Activated effector memory CD4-positive, alpha-beta T cell treated with Interleukin-2 at 50 U/mL for 16 hours (primary cell): ENCODE measurements around the gene TMED4.
"Not testable (repeated sequence)": the region's sequence is repeated elsewhere in the genome, so short reads cannot be mapped to it uniquely, and the experiment has no call there.

Experiments used
- DNase-seq: peaks from one replicate; pipeline ENCODE4 v3.0.0-alpha.2; 2020

TMED4 gene

GRCh38 chr7:44607141-44608068 lies 25.4 kb upstream of the TMED4 start:
- DNase-seq: no peak

DNA sequence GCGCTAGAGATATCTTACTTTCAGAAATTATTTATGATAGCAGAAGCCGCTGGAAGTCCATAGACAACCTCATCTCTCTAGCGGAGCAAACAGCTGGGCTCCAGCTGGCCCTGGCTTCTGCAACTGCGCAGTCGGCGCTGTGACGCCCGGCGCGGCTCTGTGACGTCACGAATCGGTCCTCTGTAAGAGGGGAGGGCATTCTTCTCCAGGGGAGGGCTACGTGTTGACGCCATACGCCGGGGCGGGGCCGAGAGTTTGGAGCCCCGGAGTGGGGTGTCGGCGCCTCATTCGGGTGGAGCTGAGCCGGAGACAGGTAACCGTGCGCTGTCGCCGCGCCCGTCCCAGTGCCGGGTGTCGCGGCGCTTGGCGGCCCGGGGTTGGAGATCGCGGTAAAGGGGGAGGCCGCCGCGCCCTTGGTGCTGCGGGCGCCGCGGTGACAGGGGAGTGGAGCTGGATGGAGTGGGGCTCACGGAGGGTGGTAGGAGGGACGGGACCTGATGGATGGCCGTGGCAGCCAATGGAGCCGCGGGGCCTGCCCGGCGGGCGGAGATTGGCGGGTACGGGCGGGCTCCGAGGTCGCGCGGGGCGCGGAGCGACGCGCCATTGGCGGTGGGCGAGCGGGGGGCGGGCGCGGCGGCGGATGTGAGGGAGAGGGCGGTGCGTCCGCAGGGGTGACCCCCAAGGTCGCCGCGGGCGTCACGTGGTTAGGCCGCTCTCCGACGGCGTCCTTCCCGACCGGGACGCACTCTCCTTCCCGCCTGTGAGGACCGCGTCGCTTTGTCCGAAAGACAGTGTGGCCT lies 24.5 kb upstream of the TMED4 start, which contains the start of gene OGDH:
Gene OGDH, plus strand, starts transcription at position 287 of the 800 bp plus-strand sequence. CDS start 17,717 bp downstream, outside the sequence.
- DNase-seq: peak; percentile 98

GRCh38 chr7:44604941-44605340 lies 22.9 kb upstream of the TMED4 start:
- DNase-seq: no peak

DNA sequence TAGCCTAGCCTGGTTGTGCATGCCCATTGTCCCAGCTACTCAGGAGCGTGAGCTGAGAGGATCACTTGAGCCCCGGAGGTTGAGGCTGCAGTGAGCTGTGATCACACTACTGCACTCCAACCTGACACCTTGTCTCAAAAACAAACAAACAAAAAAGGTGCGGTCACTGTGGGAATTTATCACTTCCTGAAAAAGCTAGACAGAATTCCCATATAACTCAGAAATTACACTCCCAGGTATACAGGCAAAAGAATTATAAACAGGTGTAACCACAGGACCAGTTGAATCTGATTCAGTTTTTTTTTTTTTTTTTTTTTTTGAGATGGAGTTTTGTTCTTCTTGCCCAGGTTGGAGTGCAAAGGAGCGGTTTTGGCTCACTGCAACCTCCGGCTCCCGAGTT lies 21.2 kb upstream of the TMED4 start:
- DNase-seq: no peak

DNA sequence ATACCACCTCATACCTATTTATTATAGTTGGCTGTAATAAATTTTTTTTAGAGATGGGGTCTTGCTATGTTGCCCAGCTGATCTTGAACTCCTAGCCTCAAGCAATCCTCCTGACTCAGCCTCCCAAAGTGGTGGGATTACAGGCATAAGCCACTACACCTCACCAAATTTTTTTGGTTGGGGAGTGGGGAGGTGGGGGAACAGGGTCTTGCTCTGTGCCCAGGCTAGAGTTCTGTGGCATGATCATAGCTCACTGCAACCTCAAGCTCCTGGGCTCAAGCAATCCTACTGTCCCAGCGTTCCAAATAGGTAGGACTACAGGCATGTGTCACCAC lies 20.5 kb upstream of the TMED4 start:
- no peak for DNase-seq

DNA sequence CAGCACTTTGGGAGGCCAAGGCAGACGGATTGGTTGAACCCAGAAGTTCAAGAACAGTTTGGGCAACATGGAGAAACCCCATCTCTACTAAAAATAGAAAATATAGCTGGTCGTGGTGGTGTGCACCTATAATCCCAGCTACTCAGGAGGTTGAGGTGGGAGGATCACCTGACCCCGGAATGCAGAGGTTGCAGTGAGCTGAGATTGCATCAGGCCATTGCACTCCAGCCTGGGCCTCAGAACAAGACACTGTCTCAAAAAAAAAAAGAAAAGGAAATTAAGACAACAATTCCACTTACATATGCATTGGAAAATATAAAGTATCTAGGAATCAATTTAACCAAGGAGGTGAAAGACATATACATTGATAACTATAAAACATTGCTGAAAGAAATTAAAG lies 17.2 kb upstream of the TMED4 start:
- no peak for DNase-seq

DNA sequence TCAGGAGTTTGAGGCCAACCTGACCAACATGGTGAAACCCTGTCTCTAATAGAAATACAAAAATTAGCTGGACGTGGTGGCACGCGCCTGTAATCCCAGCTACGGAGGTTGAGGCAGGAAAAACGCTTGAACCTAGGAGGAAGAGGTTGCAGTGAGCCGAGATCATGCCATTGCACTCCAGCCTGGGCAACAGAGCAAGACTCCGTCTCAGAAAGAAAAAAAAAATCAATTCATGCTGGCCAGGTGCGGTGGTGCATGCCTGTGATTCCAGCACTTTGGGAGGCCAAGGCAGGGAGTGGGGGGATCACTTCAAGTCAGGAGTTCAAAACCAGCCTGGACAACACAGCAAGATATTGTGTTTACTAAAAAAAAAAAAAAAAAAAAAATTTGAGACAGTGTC lies 15.2 kb upstream of the TMED4 start:
- DNase-seq: not testable (repeated sequence)

GRCh38 chr7:44595934-44596635 lies 14.1 kb upstream of the TMED4 start:
- no peak for DNase-seq

- DNase-seq: no peak
Observed at GRCh38 chr7:44590910-44591309, 8.9 kb upstream of the TMED4 start.

- peak; percentile 39 for DNase-seq
Observed at GRCh38 chr7:44587843-44588711, 6.0 kb upstream of the TMED4 start.

GRCh38 chr7:44583146-44583865 lies 1.3 kb upstream of the TMED4 start:
- DNase-seq: no peak

DNA sequence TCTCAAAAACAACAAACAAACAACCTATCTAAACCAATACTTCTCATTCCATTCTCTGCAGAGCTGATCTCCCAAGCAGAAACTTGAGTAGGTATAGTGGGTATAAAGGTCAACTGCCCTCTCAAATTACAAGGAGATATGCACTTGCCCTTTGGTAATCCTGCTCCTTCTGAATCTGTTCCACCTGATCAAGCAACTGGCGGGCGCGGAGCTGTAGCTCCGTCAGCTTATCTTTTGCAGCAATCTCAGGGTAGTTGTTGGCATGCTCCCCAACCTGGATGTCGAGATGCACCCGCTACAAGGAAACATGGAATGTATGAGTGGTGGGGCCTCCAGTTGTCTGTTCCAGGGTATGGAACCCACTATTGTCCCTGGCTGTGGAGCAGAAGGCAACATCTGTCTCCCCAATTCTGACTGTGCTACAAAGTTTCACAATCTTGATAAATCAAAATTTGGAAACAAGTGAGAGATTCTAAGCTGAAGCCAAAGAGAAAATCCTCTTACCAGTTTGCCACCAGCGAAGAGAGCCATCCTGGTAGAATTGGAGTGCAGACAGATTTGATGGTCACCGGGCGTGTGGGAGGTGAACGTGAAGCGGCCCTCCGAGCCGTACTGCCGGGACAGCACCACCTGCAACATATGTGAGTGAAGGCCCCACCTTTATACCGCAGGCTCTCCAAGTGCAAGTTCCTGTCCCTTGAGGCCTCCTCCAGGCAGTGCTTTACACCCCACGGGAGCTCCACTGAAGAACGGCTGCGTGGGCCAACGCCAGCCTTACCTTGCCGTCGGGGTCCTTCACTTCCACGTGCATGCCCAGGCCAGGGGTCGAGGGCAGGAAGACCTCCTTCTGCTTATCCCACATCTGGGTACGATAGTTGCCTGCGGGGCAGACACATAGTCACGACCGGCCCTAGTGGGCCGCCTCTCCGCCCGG lies 819 bp downstream of the TMED4 start:
- peak; percentile 41 for DNase-seq

DNA sequence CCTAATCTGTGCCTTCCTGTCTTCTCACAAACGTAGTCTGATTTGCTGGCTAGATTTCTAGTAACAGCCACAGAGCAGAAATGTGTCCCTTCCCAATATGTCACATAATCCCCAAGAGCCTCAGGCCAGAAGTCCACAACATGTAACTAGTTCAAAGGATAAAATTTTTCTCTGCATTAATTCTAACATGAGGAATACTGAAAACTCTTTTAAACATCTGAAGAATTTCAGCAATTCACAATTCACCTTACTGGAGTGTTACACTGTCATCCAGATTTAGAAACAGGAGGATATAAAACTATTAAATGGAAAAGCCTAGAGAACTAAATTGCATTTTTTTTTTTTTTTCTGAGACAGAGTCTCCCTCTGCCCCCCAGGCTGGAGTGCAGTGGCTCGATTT lies 5.8 kb downstream of the TMED4 start:
- no peak for DNase-seq

- no peak for DNase-seq
Observed at GRCh38 chr7:44575054-44575453, 7.0 kb downstream of the TMED4 start.

DNA sequence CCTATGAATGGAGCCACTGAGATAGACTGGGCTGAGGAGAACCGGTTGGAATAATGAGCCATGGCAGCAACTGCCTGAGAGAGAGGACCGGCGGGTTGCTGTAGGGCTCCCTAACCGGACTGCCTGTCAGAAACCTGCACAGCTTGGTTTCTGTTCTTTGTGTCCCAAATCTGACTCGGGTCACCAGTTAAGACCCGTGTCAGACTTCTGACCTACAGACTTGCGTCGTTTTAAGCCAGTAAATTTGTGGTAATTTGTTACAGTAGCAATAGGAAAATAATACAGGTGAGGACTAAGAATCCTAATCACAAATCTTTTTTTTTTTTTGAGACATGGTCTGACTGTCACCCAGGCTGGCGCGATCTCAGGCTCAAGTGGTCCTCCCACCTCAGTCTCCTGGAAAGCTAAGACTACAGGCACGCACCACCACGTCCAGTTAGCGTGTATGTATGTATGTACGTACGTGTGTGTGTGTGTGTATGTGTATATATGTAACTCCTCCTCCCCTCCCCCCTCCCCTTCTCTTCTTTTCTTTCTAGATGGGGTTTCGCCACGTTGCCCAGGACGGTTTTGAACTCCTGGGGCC lies 7.7 kb downstream of the TMED4 start:
- DNase-seq: no peak

DNA sequence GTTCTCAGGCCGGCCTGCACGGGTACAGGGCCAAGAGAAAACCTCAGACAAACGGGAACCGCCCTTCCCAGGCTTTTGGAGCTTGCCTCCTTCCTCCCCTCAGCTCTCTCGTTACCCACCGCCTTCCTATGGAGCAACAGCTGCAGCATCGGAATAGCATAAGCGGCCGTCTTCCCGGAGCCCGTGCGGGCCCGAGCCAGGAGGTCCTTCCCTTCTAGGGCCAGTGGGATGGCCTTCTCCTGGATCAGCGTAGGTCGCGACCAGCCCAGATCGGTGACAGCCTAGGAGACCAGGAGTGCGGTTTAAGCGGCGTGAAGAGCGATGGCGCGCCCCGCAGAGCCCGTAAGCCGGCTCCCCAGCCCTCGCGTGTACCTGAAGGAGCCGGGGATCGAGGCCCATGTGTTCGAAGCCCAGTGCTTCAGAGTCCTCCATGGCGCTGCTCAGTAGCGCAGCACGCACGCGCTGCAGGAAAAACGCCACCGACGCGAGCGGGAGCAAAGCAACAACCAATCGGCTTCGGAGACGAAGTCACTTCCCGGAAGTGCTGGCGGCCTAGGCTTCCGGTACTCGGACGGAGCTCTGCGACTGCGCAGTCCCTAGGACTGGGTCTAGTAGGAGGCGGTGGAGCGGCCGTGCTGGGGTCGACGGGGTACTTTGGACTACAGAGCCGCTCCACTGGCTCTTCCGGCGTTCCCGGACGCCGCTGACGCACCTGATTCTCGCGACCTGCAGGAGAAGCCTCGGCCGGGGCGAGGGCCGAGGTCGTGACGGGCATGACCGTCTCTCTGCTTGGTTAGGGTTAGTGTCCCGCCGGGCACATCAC lies 8.4 kb downstream of the TMED4 start, which contains the start of gene DDX56:
Gene DDX56, minus strand, starts transcription at position 445 of the 823 bp plus-strand sequence. Its CDS starts 13 bp downstream, at position 432.
- DNase-seq: peak; percentile 88

- no peak for DNase-seq
Observed at GRCh38 chr7:44572771-44573170, 9.3 kb downstream of the TMED4 start.

DNA sequence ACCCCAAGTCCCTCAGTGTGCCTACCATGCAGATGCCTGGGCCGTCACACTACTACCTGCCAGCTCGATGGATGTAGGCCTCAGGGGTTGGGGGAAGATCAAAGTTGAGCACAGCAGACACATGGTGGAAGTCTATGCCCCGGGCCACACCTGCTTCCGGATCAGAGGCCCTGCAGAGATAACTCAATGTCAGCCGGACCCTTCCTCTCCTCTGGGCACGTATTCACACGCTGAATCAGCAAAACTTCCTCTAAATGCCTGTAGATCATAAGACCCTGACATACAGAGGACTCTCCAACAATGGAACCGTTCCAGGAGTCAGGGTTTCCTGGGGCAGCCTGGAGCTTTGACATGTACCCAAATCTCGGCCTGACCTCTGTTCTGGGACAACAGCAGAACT lies 12.1 kb downstream of the TMED4 start:
- no peak for DNase-seq
